Esophagus muscularis mucosa (tissue), 4 donors: ENCODE results near the gene NPTX1.

Experiments
- CTCF ChIP-seq, 3 experiments: fragments of 200-600 bp in 2 of 3; fragments of 450-650 bp in 1 of 3; sonication (generic) in 2 of 3; IDR thresholded peaks; one replicate each; pipeline ENCODE4 v1.5.1; 2017 to 2019; ENCODE audit warnings: antibody characterized with exemption in 3 of 3, mild to moderate bottlenecking in 2 of 3, moderate library complexity in 1 of 3
- EP300 ChIP-seq: sonication (generic); formaldehyde crosslinking; IDR thresholded peaks from one replicate; pipeline ENCODE4 v1.6.1; 2017; ENCODE audit warnings: antibody characterized with exemption
- POLR2AphosphoS5 ChIP-seq, 2 donors: sonication (generic); formaldehyde crosslinking; IDR thresholded peaks; one replicate each; pipeline ENCODE4 v1.6.1; 2017; ENCODE audit warnings: antibody characterized with exemption in 2 of 2

GRCh38 chr17:80510772-80511171 lies 34.4 kb upstream of the NPTX1 start:
- TF ChIP-seq CTCF (IDR thresholded peaks at IDR 0.05) (no peak), POLR2AphosphoS5 (IDR thresholded peaks at IDR 0.05) (no peak), EP300 (no peak)
